Chondrocyte (in vitro differentiated cells): ENCODE measurements around the gene CEP95. TPM values are rescaled to one million over a fixed set of nuclear protein-coding genes. Genes with fewer than 3 reads are reported as not detected.
"Not testable (repeated sequence)": the region's sequence is repeated elsewhere in the genome, so short reads cannot be mapped to it uniquely, and the experiment has no call there.

Source experiments
- DNase-seq: peaks from one replicate; pipeline ENCODE4 v3.0.0; 2021; ENCODE audit warnings: mixed read lengths, low spot score
- H3K27ac Mint-ChIP-seq: one replicate; pipeline ENCODE4 v1.8.0; 2021; ENCODE audit warnings: mild to moderate bottlenecking, moderate library complexity, mixed read lengths; ENCODE audit not compliant: unreplicated experiment
- H3K27me3 Mint-ChIP-seq: 2 replicates; pipeline ENCODE4 v1.8.0; 2021; ENCODE audit warnings: low read depth, mixed read lengths
- H3K36me3 Mint-ChIP-seq: 2 replicates; pipeline ENCODE4 v1.8.0; 2021; ENCODE audit warnings: low read depth, mixed read lengths
- H3K4me1 Mint-ChIP-seq: 2 replicates; pipeline ENCODE4 v1.8.0; 2021; ENCODE audit warnings: low read depth, mild to moderate bottlenecking, mixed read lengths
- H3K4me3 Mint-ChIP-seq: one replicate; pipeline ENCODE4 v1.8.0; 2021; ENCODE audit warnings: mild to moderate bottlenecking, moderate library complexity, mixed read lengths; ENCODE audit not compliant: unreplicated experiment
- H3K9me3 Mint-ChIP-seq: 2 replicates; pipeline ENCODE4 v1.8.0; 2021; ENCODE audit warnings: low read depth, mixed read lengths
- CTCF ChIP-seq: fragments of 200-600 bp; sonication (generic); IDR thresholded peaks from 2 replicates; pipeline ENCODE4 v1.5.0; 2021; ENCODE audit warnings: antibody characterized with exemption, mild to moderate bottlenecking, moderate library complexity
- total RNA-seq: library from RNA; stranded (reverse); gene quantifications from 3 replicates; pipeline ENCODE4 v1.2.1, GENCODE V29; 2021

The CEP95 gene
- total RNA-seq, 1 donor from 2014 or later: 29.6 TPM

DNA sequence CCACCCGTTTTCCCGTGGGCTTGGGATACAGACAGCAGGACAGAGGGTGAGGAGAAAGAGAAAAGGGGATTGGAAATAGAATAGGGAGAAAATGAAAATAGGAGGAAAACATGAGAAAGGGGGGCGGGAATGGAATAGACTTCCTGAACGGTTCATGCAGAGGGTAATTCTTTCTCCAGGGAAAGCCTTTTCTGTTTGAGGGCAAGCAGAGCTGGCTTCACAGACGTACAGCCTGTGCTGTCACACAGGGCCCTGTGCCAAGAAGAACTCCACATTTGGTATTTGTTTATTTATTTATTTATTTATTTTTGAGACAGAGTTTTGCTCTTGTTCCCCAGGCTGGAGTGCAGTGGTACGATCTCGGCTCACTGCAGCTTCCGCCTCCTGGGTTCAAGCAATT lies 45.8 kb upstream of the CEP95 start:
- DNase-seq: no peak
- peaks cover 2% of the 10 kb centered on the region for H3K27me3 Mint-ChIP-seq
- H3K27ac Mint-ChIP-seq: no peak overlapping the region
- H3K9me3 Mint-ChIP-seq: no peaks in the 10 kb centered on the region
- no peak for TF ChIP-seq CTCF
- H3K4me1 Mint-ChIP-seq: peaks cover 12% of the 10 kb centered on the region
- no peaks in the 10 kb centered on the region for H3K36me3 Mint-ChIP-seq
- no peak overlapping the region for H3K4me3 Mint-ChIP-seq

DNA sequence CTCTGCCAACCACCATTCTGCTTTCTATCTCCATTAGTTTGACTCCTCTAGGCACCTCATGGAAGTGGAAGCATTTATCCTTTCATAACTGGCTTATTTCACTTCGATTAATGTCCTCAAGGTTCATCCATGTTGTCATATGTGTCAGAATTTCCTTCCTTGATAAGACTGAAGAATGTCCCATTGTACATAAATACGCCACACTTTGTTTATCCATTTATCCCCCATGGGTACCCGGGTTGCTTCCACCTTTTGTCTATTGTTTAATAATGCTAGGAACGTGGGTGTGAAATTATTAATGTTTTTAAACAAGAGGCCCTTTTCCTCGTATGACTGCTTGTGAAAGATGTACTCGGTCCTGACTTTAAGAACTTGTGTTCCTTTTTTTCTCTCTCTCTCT lies 45.0 kb upstream of the CEP95 start:
- Mint-ChIP-seq H3K27me3 (peaks cover 2% of the 10 kb centered on the region), H3K27ac (no peak overlapping the region), H3K4me1 (peaks cover 15% of the 10 kb centered on the region), H3K9me3 (no peaks in the 10 kb centered on the region), H3K4me3 (no peak overlapping the region), H3K36me3 (no peaks in the 10 kb centered on the region)
- no peak for DNase-seq
- no peak for TF ChIP-seq CTCF

- Mint-ChIP-seq H3K9me3 (no peaks in the 10 kb centered on the region), H3K4me1 (peaks cover 3% of the 10 kb centered on the region), H3K27me3 (peaks cover 2% of the 10 kb centered on the region), H3K4me3 (no peak overlapping the region), H3K27ac (no peak overlapping the region), H3K36me3 (no peaks in the 10 kb centered on the region)
- DNase-seq: no peak
- TF ChIP-seq CTCF: no peak
These were observed 40.6 kb upstream of the CEP95 start for GRCh38 chr17:64466019-64466735.

GRCh38 chr17:64466834-64467233 lies 39.9 kb upstream of the CEP95 start:
- H3K27me3 Mint-ChIP-seq, H3K27ac Mint-ChIP-seq, H3K9me3 Mint-ChIP-seq, DNase-seq, H3K4me3 Mint-ChIP-seq, H3K36me3 Mint-ChIP-seq, H3K4me1 Mint-ChIP-seq: not testable (repeated sequence)

- Mint-ChIP-seq H3K27ac (no peak overlapping the region), H3K4me3 (no peak overlapping the region), H3K4me1 (peaks cover 3% of the 10 kb centered on the region), H3K9me3 (no peaks in the 10 kb centered on the region), H3K36me3 (no peaks in the 10 kb centered on the region), H3K27me3 (no peaks in the 10 kb centered on the region)
- TF ChIP-seq CTCF: no peak
- DNase-seq: no peak
These were observed 36.2 kb upstream of the CEP95 start for GRCh38 chr17:64470625-64471024.

DNA sequence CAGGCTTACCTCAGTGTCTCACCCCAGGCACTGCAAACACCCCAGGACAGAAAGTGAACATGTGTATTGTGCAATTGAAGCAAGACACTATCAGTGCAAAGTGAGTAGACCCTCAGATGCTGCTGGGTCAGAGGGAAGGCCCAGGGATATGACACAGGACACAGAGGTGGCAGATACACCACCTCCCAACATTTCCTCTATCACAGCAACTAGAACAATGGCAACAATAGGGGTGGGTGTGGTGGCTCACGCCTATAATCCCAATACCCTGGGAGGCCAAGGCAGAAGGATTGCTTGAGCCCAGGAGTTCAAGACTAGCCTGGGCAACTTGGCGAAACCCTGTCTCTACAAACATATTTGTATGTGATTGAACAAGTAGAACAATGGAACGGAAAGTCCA lies 35.3 kb upstream of the CEP95 start:
- no peak for TF ChIP-seq CTCF

More for the DNA sequence above, 35.3 kb upstream of the CEP95 start:
- no peak for DNase-seq
- Mint-ChIP-seq H3K4me1 (no peaks in the 10 kb centered on the region), H3K27me3 (no peaks in the 10 kb centered on the region), H3K27ac (no peak overlapping the region), H3K36me3 (no peaks in the 10 kb centered on the region), H3K9me3 (no peaks in the 10 kb centered on the region), H3K4me3 (no peak overlapping the region)
